IPS-NIHi11 (cell line): Measurements from ENCODE around the gene NR4A3.
"Not testable (repeated sequence)": the region's sequence is repeated elsewhere in the genome, so short reads cannot be mapped to it uniquely, and the experiment has no call there.

ENCODE experiments used
- DNase-seq: peaks from one replicate; pipeline ENCODE4 v3.0.0; 2012; ENCODE audit warnings: mixed read lengths, low spot score

NR4A3 gene

DNA sequence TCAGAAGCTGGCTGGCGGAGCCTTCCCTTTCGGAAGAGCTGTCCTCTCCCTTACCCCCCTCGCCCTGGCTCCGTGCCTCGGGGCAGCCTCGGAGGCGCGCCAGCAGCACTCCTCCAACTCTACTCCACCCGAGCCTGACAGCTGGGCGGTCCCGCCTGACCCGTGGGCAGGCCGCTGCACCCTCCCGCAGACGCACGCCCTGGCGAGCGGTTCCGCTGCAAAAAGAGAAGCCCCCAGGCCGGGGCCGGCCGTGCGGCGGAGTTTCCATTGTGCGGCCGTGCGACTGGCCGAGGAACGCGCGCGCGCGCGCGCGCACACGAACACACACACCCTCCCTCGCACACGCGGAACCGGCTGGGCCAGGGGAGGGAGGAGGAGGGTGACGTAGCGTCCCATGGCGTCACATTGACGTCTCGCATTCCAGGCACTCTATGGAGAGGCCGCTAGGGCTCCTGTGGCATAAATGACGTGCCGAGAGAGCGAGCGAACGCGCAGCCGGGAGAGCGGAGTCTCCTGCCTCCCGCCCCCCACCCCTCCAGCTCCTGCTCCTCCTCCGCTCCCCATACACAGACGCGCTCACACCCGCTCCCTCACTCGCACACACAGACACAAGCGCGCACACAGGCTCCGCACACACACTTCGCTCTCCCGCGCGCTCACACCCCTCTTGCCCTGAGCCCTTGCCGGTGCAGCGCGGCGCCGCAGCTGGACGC, at the start of gene NR4A3:
TSS of gene NR4A3 (plus strand) at position 490 of the 713 bp plus-strand sequence. CDS start 6,158 bp downstream, outside the sequence.
- DNase-seq = peak; percentile 75

DNA sequence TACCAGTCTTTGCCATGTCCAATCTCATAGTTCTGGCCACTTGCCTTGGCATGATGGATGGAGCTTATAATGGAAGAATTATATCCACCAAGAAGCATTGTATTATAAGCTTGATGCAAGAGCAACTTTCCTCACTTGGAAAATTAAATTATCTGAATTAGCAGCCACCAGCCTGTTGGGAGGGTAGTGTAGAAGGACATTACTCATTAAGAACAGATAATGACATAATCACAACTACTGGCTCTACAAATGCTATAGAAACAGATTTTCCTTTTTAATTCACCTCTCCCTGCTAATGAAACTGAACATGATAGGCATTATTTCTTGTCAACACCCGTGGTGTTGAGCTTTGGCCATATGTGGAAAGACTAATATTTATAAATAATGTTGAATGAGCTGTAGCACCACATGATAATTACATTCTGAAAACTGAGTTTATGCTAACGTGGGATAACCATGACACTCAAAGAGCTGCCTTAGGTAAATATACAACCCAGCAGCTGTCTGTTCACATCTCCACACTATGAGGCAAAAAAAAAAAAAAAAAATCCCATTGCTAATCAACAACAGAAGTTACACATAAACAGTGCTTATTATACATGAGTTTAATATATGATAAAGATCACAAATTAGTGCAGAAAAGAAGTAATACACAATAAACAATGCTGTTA, 48.1 kb upstream of the NR4A3 start:
- no peak for DNase-seq

DNA sequence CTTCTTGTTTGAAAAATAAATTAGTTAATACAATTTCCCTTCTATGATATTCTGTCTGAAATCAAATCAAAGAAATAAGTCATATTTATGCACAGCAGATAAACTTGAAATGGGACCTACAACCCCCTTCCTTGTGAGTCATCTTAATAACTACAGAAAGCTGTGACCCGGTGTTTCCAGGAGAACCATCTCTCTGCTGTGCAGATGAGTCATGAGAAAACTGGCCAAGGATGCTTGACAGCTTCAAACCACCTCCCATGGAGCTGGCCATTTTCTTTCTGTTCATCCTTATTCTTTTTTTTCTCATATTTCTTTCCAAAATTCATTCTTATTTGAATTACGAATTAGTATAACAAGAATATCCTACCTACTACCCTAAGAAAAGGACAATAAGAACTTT, 43.4 kb upstream of the NR4A3 start:
- DNase-seq = no peak

DNA sequence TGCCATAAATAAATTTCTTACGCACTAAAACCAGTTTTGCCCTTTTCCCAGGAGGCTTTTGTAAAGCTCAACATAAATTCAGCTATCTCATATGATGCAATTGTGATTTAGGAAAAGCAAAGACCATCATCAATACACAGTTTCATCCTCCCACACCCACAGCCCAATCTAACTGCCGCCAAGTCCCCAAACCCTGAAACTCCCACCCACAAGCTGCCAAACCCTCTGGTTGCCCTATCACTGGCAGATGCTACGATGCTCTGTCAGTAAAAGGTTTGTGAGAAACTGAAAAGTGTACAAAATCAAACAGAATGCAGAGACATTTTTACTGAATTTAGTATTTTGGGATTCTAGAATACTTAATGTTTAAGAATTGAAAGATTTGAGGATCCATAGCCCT, 42.8 kb upstream of the NR4A3 start:
- DNase-seq = no peak

DNA sequence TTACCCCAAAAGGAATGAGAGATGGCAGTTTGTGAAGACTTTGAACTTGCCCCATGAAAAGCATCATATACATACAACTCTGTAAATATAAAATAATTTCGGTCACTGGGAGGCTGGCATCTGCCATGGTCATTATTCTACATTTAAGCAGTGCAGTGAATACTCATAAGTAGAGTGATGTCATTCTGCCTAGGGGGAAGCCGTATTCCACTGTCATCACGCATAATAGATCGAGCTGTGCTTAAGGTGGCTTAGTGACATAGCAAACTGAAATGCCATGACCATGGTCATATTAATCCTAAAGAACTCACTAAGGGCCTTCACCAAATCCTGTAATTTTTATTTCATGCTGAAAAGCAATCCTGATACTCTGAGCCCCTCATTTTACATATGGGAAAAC, 42.4 kb upstream of the NR4A3 start:
- no peak for DNase-seq

DNA sequence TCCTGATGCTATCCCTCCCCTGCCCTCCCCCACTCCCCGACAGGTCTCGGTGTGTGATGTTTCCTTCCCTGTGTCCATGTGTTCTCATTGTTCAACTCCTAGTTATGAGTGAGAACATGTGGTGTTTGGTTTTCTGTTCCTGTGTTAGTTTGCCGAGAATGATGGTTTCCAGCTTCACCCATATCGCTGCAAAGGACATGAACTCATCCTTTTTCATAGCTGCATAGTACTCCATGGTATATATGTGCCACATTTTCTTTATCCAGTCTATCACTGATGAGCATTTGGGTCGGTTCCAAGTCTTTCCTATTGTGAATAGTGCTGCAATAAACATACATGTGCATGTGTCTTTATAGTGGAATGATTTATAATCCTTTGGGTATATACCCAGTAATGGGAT, 39.3 kb upstream of the NR4A3 start:
- not testable (repeated sequence) for DNase-seq

DNA sequence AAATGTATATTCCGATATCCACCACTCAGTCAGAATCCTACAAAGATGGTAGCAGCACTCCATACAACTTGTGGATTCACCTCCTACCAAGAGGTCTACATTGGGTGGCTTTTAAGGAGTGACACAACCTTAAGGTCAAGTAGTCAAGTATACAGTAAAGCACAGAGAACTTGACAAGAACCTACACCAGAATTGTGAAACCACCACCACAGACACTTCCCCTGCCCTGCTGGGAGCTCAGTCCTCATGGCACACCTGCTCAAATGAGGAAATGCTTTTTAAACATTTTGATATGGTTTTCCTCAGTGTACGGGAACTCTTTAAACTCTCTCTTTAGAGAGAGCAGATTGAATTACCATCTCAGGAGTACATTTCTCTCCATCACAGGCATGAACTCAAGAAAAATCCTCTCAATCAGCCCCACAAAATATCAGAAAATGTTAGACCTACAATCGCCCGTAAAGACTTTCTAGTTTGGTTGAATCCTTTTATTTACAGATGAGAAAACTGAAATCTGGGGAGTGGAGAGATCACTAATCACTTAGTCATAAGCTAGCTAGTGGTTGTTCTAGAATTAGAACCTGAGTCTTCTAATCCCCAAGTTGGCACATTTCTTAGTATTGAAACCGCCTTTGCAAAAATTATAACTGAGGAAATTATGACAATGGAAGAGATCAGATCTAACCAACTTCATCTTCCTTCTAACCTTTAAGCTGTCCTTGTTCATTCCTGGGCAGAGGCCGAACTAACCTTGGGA, 38.5 kb upstream of the NR4A3 start:
- DNase-seq = no peak

DNA sequence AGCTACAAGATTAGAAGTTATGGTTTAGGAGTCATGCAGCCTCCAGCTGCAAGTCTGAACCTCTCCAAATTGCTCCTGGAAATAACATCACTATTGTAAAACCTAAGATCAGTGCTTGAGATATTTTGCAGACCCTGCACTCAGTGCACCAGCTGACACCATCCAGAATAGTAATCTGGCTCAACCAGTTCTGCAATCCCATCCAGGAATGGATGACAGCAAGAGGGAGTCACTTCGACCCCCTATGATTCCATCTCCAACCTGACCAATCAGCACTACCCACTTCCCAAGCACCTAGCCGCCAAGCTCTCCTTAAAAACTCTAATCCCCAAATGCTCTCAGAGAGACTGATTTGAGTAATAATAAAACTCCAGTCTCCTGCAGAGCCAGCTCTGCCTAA, 37.9 kb upstream of the NR4A3 start:
- DNase-seq = peak; percentile 26

DNA sequence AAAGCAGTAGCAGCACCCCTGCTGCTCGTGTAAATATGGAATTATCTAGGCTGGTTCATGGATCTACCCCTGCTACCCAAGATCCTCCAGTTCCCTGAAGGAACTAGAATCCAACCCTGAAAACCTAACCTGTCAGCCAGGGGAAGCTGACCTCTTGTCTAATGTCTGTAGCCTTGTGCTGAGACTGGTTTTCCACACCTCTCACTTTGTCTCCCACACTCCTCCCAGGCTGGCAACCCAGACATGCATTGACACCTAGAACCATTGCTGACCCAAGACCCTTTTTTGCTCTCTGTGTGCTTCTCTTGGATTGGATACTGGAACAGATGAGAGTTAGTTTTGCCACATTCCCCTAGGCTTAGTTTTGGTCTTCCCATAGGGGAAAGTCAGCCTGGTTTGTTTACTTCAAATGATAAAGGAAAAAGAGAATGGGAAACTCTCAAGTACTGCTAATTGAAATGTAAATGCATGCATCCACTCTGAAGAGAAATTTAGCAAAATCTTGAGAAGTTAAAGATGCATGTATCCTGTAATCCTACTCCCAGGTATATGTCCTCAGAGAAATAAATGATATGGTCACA, 36.6 kb upstream of the NR4A3 start:
- peak; percentile 30 for DNase-seq

DNA sequence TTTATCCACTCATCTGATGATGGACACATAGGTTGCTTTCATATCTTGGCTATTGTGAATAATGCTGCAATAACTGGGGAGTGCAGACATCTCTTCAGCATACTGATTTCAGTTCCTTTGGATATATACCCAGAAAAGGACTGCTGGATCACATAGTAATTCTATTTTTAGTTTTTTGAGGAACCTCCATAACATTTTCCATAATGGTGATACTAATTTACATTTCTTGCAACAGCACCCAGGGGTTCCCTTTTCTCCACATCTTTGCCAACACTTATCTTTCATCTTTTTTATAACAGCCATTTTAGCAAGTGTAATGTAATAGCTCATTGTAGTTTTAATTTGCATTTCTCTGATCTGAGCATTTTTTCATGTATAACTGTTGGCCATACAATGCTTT, 34.1 kb upstream of the NR4A3 start:
- no peak for DNase-seq

DNA sequence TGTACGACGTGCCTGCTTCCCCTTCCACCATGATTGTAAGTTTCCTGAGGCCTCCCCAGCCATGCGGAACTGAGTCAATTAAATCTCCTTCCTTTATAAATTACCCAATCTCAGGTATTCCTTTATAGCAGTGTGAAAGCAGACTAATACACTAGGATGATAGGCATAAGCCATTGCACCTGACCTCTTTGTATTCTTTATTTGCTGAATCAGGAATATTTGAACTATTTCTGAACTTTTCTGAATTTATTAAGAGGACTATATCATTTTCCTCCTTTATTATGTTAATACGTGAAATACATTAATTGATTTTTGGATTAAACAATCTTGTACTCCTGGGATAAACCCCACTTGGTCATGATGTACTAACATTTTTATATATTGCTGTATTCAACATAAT, 28.2 kb upstream of the NR4A3 start:
- DNase-seq = no peak

DNA sequence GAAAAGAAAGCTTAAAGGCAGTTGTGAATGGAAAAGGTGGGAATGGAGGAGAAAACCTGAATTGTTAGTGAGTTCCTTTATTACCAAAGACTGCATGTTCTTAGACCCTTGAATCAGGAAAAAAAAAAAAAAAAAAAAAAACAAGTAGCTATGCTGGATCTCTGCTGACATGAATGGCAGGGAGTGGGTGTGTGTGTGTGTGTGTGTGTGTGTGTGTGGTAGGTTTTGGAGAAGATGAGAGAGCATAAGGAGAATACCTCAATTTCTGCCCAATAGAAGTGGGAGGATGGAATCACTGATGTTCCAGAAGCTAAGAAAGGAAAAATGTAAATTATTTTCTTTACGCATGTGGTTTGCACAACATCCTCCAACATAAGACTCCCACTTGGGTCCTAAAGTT, 25.5 kb upstream of the NR4A3 start:
- no peak for DNase-seq

DNA sequence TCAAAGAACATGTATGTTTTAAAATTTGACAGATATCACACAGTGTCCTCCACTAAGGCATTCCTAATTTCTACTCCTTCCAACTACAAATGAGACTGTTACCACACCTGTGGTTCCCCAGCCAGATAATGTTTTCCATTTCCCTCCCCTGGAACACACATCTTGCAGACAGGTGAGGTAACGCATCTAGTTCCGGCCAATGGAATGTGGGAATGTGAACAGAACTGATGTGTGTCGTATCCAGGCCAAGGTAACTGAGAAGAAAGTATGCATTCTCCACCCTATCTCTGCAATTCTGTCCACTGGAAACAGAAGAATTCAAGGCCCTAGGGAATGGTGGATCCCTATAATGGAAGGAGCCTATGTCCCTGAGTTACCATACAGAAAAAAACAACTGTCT, 19.9 kb upstream of the NR4A3 start:
- DNase-seq = no peak

DNA sequence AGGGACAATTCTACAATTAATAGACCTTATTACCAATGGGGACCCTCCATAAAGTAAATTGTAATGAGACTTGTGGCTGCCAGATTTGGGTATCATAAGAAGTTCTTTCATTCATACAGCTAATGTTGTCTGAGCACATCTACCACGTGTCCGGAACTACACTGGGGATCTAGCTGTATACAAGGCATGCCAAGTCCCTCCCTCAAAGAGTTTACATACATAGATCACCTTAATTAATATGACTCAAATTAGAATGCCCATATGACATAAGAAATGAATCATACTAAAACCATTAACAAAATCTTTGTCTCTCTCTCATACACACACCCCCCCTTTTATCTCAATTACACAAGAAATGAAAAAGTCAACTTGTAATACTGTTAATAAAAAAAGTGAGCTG, 18.0 kb upstream of the NR4A3 start:
- no peak for DNase-seq

DNA sequence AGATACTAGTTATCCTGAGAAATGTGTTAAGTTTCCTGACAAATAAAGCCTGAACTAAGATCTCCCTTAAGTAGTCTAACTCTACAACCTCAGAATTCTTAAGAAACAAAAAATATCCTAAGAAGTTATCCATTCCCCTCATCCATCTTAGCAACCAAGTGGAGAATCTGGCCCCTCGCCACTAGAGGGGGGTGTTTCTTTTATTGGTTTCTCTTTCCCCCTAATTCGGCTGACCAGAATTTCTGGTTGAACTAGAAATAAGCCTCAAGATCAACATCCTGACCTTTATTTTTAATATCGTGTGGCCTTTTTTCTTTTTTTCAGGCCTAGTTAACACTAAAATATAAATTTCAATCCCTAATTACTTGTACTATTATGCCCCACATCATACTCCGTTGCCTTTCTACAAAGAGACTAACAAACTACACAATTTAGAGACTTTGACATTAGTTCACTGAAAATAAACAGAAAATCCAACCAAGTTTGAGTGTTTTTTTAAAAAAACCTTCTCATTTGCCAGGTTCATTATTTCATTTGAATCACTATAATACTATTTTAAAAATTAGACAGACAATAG, 14.3 kb upstream of the NR4A3 start:
- peak; percentile 72 for DNase-seq

DNA sequence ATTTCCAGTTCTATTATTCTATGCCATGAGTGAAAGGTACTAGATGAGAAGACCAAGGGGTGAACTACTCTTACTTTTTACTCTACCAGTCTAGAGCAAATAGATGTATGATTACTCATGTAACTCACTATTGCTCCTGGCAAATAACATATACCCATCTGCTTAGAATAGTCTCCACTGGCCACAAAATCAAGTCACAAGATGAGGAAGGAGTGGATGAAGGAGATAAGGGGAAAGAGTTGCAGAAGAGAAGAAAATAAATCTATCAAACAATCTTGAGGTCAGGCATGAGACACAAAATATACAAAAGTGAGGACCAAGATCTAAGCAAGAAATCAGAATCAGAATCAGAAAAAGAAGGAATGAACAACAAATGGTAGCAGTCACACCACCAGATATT, 13.7 kb upstream of the NR4A3 start:
- no peak for DNase-seq

DNA sequence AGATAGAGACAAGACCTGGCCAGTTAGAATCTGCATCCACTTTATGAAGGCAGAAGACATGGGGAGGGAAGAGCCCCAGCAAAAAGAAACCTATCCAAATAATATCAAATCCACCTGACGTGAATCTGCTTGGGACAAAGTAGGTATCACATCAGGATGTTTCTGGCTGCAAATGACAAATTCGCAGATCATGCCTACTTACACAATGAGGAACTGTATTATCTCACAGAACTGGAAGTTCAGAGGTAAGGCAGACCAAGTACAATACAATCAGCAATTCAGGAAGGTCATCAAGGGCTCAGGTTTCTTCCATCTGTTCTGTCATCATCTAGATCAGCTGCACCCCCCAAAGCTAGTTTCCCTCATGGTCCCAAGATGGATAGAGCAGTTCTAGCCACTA, 13.2 kb upstream of the NR4A3 start:
- no peak for DNase-seq

DNA sequence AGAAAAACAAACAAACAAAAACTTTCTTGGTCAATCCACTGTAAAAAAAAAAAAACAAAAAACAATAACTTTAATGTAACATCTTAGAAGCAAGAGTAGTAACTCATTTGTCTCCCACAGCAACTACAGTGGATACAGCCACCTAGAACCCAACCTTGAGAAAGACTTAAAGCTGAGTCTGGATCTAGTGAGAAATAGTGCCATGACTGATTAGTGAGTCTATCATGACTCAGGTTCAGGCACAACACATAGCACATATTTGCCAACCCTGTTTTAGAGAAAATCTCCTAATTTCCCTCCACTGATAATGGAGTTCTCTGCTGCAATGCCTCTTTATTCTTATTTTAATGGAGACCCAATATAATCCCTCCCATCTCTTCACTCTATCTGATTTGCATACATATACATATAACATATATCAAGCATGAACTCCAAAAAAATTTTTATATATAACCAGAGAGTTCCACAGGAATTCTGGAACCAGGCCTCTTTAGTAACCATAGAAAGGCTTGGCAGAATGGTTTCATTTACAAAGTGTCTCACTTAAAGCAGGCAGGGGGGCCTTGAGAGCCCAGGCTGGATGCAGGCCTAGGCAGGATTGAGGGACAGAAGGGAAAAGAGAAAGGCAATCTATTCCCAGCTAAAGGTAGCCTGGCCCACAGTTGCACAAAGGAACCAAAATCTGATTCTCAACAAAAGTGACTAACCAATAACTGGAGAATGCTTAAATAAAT, 11.9 kb upstream of the NR4A3 start:
- no peak for DNase-seq

DNA sequence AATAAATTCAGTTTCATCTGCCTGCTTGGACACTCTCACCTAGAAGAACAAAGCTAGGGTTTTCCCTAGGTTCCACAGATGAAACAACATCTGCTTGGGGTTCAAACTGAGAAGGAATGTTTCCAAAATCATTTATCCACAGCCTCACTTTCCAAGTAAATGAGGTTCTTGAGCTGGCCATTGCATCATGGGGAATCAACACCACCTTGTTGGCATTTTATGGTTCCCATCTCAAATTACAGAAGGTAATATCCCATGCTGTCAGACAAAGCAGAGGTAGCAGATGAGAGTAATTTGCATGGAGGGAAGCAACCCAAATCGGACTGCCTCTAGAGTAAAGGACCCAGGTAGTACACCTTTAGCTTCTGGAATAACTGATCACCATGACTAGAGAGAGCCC, 10.5 kb upstream of the NR4A3 start:
- no peak for DNase-seq

DNA sequence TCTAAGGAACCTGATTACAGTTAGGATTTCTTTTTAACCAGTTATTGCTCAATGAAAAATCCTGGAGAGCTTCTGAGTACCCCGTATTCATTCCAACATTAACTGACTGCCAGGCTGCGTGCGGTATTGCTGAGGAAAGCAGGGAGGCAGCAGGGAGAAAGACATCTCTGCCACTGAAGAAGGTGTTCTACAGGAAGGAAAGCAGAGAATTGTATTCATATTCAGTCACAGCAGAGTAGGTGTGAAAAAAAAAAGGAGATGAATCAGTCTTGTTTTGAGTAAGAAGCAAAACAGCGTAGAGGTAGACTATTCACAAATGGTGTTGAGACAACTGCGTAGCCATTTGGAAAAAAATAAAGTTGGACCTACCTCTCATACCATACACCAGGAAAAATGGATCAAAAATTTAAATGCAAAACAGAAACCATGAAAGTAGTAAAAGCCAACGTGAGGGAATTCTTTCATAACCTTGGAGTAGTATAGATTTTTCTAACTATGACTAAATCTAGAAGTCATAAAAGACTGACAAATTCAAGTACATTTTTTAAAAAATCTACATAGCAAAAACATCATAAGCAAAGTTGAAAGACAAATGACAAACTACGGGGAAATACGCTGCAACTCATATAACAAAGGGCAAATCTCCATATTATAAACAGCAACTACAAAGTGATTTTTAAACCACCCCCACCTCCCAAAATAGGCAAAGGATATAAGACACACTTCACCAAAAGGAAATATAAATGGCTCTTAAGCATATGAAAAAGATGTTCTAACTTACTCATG, 9.9 kb upstream of the NR4A3 start:
- no peak for DNase-seq

DNA sequence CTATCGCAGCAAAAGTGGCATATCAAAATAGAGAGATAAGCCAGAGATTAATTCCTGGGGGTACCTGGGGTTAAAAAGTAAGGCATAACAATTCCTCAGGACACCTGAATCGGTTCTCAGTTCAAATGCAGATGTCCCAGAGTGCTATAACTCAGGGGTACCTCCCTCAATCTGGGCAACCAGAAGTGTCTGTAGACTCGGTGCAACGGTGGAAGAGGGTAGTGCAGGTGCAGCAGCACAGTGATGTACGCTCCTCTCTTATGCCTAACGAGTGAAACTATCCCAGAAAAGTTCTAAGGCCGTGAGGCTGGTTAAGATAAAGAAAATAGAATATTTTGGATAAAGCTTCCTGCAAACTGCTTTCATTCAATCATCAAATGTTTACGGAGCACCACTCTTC, 7.9 kb upstream of the NR4A3 start:
- no peak for DNase-seq
